Ascending aorta (tissue), 2 donors: Measurements from ENCODE around the gene CAMTA1. TPM values are rescaled to one million over a fixed set of nuclear protein-coding genes. Genes with fewer than 3 reads are reported as not detected.

ENCODE experiments used
- DNase-seq, 2 donors: peaks; one replicate each; pipeline ENCODE4 v3.0.0-alpha.2; 2019; ENCODE audit warnings: low spot score in 2 of 2
- H3K27ac ChIP-seq, 2 donors: fragments of 200-600 bp; sonication (generic); one replicate each; pipeline ENCODE4 v1.5.1; 2016 to 2017; ENCODE audit warnings: mild to moderate bottlenecking in 1 of 2
- H3K27me3 ChIP-seq: fragments of 200-600 bp; sonication (generic); one replicate; pipeline ENCODE4 v1.5.1; 2017
- H3K36me3 ChIP-seq, 2 donors: fragments of 200-600 bp; sonication (generic); one replicate each; pipeline ENCODE4 v1.5.1; 2016
- H3K4me1 ChIP-seq, 2 donors: fragments of 200-600 bp; sonication (generic); one replicate each; pipeline ENCODE4 v1.5.1; 2016 to 2017; ENCODE audit warnings: mild to moderate bottlenecking in 1 of 2
- H3K4me3 ChIP-seq, 2 donors: fragments of 200-600 bp; sonication (generic); one replicate each; pipeline ENCODE4 v1.5.1; 2016 to 2017; ENCODE audit warnings: mild to moderate bottlenecking in 1 of 2
- H3K9me3 ChIP-seq, 2 donors: fragments of 200-600 bp; sonication (generic); one replicate each; pipeline ENCODE4 v1.5.1; 2016
- CTCF ChIP-seq, 3 experiments: fragments of 200-600 bp in 2 of 3; fragments of 450-650 bp in 1 of 3; sonication (generic) in 2 of 3; IDR thresholded peaks; one replicate each; pipeline ENCODE4 v1.5.1; 2016 to 2019; ENCODE audit warnings: antibody characterized with exemption in 3 of 3, mild to moderate bottlenecking in 1 of 3, moderate library complexity in 1 of 3
- intact Hi-C: fragments of 100-400 bp; cut with DNase I; formaldehyde crosslinking; loops from one replicate; pipeline ENCODE4 v1.15.1; 2023
- total RNA-seq: library from RNA; depleted of rRNA; stranded (reverse); fragments of >200 nt; gene quantifications from one replicate; pipeline ENCODE4 v1.1.0, GENCODE V29; 2016

Gene CAMTA1
- total RNA-seq, 1 donor from 2014 or later: 53.3 TPM

DNA sequence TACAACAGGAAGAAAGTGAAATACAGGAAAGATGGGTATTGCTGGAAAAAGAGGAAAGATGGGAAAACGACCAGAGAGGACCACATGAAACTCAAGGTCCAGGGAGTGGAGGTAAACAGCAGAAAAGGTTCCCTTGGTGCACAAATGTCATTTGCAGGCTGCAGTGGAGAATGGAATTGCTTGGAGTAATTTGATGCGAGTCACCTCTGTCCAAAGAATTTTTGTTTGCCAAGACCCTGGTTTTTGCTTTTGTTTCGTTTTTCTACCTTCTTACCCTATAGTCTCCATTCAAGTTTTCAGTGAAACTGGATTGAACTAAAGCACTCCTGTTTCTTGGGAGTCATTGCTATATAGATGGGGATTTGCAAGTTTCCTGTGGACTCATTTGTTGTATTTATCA, 464.3 kb downstream of the CAMTA1 start:
- no peaks in the 10 kb centered on the region for H3K36me3 ChIP-seq
- no peak overlapping the region for H3K4me3 ChIP-seq
- no peaks in the 10 kb centered on the region for H3K4me1 ChIP-seq
- no peak overlapping the region for H3K27ac ChIP-seq
- no peaks in the 10 kb centered on the region for H3K27me3 ChIP-seq
- DNase-seq: no peak
- no peaks in the 10 kb centered on the region for H3K9me3 ChIP-seq
- intact Hi-C loops: no loop called here
- TF ChIP-seq CTCF (IDR thresholded peaks at IDR 0.05): no peak

DNA sequence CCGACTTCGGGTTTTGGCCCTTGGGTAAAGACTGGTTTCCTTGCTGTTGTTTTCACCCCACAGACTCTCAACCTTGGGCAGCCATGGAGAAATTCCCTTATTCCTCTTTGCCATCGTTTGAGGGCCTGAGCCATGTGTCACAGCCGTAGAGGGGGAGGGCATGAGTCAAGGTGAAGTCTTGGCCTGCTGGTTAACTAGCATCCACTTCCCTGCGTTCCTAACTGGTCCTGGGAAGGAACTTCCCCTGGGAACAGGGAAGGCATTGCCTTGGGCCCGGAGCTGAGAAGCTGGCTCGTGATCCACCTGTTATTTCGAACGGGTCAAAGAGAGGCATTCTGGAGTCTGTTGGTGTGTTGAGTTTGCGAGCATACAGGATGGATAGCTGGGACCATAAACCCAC, 464.9 kb downstream of the CAMTA1 start:
- intact Hi-C loops: no loop called here
- TF ChIP-seq CTCF (IDR thresholded peaks at IDR 0.05): no peak
- H3K36me3 ChIP-seq: no peaks in the 10 kb centered on the region
- H3K9me3 ChIP-seq: no peaks in the 10 kb centered on the region
- H3K4me3 ChIP-seq: no peak overlapping the region
- DNase-seq: no peak
- no peaks in the 10 kb centered on the region for H3K4me1 ChIP-seq
- no peak overlapping the region for H3K27ac ChIP-seq
- no peaks in the 10 kb centered on the region for H3K27me3 ChIP-seq

DNA sequence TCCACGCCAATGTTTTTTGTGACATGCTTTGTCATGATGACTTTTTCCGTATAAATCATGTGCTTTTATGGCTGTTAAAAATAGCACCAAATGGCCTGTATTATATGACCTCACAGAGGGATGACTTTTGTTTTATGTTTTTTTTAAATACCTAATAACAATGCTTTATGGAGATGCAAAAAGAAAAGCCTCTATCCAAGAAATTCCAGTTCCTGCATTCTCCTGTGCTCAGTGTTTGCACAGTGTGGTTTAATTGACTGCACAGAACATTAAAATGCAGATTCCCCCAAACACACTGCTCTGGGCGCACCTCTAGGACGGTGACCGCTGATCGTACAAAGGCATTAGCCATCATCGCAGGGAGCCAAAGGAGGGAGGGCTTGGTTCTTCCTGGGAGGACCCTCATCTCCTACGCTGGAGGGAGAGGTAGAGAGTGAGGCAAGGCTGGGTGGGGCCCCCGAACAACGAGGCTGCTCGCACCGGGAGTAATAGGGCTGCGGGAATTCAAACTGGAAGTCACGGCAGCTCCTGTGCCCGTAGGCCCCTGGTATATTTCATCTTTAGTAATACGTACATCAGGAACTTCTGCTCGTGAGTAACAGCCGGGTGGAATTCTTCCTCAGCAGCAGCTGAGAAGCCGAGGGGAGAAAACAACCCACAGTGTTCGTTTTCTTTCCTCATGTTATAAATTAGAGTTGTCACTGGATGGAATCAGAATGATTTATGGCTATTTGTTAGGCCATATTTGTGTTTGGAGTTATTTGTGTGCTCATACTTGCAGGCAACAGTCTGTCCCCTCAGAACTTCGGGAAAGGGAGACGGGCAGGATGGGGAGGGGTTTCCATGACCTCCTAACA, 465.6 kb downstream of the CAMTA1 start:
- DNase-seq: no peak

GRCh38 chr1:7251454-7251800, 466.2 kb downstream of the CAMTA1 start:
- DNase-seq: no peak

More for the DNA sequence above, 465.6 kb downstream of the CAMTA1 start:
- no peaks in the 10 kb centered on the region for H3K27me3 ChIP-seq
- no peak for TF ChIP-seq CTCF (IDR thresholded peaks at IDR 0.05)
- intact Hi-C loops: no loop called here
- H3K27ac ChIP-seq: no peak overlapping the region
- H3K9me3 ChIP-seq: no peaks in the 10 kb centered on the region
- H3K36me3 ChIP-seq: no peaks in the 10 kb centered on the region
- H3K4me3 ChIP-seq: no peak overlapping the region
- H3K4me1 ChIP-seq: no peaks in the 10 kb centered on the region

GRCh38 chr1:7252411-7253117, 467.3 kb downstream of the CAMTA1 start:
- H3K27ac ChIP-seq: no peak overlapping the region
- no peaks in the 10 kb centered on the region for H3K27me3 ChIP-seq
- intact Hi-C loops: no loop called here
- TF ChIP-seq CTCF (IDR thresholded peaks at IDR 0.05): no peak
- H3K36me3 ChIP-seq: no peaks in the 10 kb centered on the region
- no peak overlapping the region for H3K4me3 ChIP-seq
- no peak for DNase-seq
- no peaks in the 10 kb centered on the region for H3K4me1 ChIP-seq
- no peaks in the 10 kb centered on the region for H3K9me3 ChIP-seq

More at GRCh38 chr1:7251454-7251800, 466.2 kb downstream of the CAMTA1 start:
- Histone ChIP-seq H3K9me3 (no peaks in the 10 kb centered on the region), H3K27ac (no peak overlapping the region), H3K4me1 (no peaks in the 10 kb centered on the region), H3K36me3 (no peaks in the 10 kb centered on the region), H3K4me3 (no peak overlapping the region), H3K27me3 (no peaks in the 10 kb centered on the region)
- intact Hi-C loops: no loop called here
- TF ChIP-seq CTCF (IDR thresholded peaks at IDR 0.05): no peak
